GM18511 (cell line): ENCODE results near the gene INSL3.
A peak's percentile ranks its signal among the peaks of the same experiment; 100 is the strongest.

ENCODE experiments used
- ATAC-seq: cut with Tn5 transposase; IDR thresholded peaks from one replicate; pipeline ENCODE4 v1.9.1; 2021; ENCODE audit warnings: mild to moderate bottlenecking, moderate library complexity; ENCODE audit not compliant: unreplicated experiment

INSL3 gene

GRCh38 chr19:17847538-17848366 is 26.4 kb upstream of the INSL3 start, which contains the start of gene JAK3:
Gene JAK3 (minus strand): TSS chr19:17847982. CDS start chr19:17844417, 3,565 bp downstream.
- ATAC-seq = peak; percentile 58

- no peak for ATAC-seq
These were observed 24.8 kb upstream of the INSL3 start for GRCh38 chr19:17846146-17846545.

DNA sequence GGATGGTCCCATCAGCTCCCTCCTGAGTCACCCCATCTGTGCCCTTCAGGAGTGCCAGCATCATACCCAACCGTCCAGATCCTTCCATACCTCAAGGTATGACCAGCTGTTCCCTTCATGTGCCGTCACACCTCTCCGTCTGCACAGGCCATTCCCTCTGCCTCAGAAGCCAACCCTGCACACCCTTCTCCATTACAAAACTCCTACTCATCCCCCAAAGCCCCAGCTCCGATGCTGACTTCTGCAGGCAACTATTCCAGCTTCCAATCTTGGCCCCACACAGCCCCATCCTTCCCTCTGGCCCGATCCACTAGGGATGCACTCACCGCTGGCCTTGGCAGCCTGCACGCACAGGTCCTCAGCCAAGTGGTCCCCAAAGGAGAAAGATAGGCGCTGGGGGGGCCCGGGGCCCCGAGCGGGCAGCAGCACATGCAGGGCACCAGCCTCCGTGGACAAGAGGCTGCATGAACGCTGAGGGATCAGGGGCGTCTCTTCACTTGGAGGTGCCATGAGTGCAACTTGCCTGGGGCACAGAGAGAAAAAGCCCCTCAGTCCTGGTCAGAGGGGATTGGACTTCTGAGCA is 22.7 kb upstream of the INSL3 start:
- ATAC-seq = no peak

GRCh38 chr19:17843292-17843827 is 22.0 kb upstream of the INSL3 start:
- ATAC-seq = no peak

DNA sequence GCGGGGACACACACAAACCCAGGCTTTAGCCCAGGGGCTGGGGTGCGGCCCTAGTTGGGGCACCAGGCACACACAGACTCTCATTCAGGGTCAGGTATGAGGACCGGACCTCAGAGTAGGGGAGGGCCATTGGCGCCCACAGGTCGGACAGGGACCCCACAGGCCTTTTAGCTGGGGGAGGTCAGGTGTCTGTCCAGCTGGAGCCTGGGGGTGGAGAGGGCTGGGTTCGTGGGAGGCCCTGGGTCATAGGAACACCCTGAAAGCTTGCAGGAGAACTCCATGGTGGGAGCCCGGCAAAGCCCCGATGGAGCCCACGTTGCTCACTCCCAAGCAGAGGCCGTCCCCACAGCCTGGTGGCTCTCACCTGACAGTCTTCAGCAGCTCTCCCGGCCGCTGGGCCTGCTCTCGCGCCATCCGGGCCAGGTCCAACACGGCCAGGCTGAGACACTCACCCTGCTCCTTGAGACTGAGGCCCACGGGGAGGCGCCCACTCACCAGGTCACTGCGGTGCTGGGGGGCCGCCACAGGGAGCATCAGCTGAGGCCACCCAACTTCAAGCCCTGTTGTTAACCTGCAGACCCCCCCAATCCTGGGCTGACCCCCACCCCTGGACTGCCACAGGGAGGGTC is 21.5 kb upstream of the INSL3 start:
- no peak for ATAC-seq

DNA sequence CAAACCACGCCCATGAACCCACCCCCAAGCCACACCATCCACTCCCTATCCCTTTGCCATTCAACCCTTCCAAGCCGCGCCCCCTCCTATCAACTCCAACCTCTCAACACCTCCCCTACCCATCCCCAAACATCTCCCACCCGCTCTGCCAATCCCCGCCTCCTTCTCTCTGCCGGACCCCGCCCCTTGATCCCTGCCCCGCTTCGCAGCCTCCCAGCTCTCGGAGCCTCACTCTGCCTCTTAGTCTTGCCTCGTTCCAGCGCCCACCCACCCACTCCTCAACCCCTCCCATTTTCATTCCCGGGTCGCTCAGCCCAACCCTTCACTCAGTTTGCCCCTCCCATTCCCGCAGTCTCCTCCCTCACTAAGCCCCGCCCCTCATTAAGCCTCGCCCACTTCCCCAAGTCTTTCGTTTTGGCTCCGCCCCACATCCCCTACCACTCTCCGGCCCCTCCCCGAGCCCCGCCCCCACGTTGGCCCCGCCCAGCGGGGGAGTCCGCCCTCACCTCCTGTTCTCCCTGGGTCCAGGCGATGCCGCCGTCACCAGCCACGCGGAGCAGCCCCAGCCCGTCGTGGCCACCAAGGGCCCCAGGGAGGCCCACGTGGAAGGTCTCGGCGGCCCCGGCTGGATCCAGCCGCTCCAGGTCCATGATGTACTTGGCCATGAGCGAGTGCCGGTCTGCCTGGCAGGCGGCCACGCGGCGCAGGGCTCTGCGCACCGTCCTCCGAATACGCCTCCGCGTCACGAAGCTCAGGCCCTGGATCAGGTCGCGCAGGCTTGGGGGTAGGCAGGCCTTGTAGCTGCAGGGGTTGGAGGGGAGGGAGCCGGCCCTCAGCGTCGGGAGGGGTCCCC is 20.7 kb upstream of the INSL3 start:
- no peak for ATAC-seq

GRCh38 chr19:17841371-17841809 is 20.1 kb upstream of the INSL3 start:
- no peak for ATAC-seq

GRCh38 chr19:17840019-17840418 is 18.7 kb upstream of the INSL3 start:
- no peak for ATAC-seq

GRCh38 chr19:17837972-17838371 is 16.7 kb upstream of the INSL3 start:
- no peak for ATAC-seq

GRCh38 chr19:17836530-17836929 is 15.2 kb upstream of the INSL3 start:
- ATAC-seq = no peak

DNA sequence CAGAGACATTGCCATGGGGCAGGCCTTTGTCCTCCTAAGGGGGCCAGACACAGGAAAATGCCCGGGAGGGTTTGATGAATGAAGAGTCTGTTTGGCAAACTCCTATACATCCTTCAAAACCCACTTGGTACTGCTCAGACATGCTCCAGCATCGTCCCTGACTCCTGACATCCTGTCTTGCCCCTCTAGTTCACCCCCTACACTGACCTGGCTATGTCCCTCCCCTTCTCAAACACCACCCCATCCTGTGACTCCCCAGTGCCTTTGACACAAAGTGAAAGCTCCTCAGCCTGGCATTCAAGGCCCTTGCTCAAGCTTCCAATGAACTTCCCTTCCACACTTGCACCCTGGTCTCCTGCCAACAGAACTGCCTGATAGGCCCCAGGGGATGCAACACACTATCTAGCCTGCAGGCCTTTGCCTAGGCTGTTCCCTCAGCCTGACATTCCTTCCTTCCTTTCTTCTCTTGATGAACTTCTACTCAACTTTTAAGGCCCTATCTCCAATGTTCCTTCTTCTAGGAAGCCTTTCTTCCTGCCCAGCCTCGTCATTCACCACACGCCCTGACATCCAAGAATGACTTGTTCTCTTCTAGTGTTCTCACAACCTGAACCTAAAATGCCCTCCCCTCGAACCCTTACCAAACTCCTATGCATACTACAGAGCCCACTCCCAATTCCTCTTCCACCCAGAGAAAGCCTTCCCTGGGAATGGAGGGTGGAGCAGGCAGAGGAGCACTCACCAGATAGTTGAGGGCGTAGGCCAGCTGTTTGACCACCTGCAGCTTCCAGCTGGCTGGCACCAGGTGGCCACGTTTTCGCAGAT is 14.1 kb upstream of the INSL3 start:
- no peak for ATAC-seq

GRCh38 chr19:17834350-17835181 is 13.2 kb upstream of the INSL3 start:
- ATAC-seq = no peak

GRCh38 chr19:17832443-17833208 is 11.3 kb upstream of the INSL3 start:
- no peak for ATAC-seq

DNA sequence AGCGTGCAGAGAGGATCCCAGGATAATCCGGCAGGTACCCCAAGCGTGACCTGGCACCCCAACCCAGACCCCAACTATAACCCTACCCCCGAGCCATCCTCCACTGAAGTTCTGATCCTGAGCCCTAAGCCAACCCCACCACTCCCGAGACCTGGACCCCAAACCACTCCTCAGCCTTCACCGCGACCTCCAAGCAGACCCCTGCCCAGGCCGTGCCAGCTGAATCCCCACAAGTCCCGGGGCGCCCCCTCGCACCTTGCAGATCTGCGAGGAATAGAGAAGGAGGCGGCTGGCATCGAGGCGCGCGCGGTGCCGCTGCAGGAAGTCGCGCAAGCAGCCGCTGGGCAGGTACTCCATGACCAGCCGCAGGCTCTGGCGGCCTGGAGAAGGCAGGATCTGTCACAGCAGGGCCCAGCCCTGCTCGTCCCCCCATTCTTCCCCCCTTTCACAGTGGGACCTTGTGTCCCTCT is 10.1 kb upstream of the INSL3 start:
- no peak for ATAC-seq

DNA sequence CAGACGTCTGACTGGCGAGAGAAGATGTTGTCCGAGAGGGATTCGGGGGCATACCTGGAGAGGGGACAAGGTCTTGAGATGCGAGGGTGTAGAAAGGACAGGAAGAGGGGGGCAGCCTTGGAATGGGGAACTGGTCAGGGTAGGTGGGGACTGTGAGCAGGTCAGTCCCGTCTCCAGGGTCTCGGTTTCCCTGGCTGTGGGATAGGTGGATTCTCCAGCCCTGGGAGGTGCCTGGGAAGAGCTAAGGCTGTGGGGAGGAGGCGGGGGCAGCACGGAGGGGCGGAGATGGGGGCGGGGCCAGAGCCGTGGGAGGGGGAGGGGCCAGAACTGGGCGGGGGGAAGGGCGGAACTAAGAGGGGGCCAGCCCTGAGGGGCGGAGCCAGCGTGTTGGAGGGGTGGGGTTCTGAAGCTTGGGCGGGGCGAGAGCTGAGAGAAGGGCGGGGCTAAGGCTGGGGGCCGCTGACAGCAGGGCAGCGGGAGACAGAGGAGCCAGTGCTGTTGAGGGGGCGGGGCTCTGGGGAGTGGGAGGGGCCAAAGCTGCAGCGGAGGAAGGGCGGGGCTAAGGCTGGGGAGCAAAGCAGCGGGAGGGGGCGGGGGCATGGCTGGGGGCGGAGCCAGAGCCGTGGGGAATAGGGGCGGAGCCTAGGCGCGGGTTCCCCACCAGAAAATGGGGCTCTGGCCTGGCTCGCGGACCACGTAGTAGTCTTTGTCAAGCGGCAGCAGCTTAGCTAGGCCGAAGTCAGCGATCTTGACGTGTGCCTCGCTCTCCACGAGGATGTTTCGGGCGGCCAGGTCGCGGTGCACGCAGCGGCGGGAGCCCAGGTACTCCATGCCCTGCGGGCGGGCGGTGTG is 9.5 kb upstream of the INSL3 start:
- no peak for ATAC-seq

GRCh38 chr19:17829855-17830566 is 8.7 kb upstream of the INSL3 start:
- ATAC-seq = no peak
